ENCODE data around the gene MRPS23.

DNA sequence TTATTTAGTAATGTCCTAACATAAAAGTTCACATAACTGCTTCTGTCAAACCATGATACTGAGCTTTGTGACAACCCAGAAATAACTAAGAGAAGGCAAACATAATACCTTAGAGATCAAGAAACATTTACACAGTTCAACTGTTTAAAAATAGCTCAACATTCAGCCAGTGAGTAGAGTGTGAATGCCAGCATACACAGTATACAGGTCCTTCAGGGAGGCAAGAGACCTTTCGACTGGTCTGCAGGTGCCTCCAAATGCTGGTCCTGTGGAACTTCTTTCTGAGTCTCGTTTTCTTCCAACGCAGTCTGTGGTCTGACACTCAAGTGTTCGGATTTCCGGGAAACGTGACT, 10.3 kb downstream of the MRPS23 start:
- TF ChIP-seq, protein P1, sequence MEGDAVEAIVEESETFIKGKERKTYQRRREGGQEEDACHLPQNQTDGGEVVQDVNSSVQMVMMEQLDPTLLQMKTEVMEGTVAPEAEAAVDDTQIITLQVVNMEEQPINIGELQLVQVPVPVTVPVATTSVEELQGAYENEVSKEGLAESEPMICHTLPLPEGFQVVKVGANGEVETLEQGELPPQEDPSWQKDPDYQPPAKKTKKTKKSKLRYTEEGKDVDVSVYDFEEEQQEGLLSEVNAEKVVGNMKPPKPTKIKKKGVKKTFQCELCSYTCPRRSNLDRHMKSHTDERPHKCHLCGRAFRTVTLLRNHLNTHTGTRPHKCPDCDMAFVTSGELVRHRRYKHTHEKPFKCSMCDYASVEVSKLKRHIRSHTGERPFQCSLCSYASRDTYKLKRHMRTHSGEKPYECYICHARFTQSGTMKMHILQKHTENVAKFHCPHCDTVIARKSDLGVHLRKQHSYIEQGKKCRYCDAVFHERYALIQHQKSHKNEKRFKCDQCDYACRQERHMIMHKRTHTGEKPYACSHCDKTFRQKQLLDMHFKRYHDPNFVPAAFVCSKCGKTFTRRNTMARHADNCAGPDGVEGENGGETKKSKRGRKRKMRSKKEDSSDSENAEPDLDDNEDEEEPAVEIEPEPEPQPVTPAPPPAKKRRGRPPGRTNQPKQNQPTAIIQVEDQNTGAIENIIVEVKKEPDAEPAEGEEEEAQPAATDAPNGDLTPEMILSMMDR (IDR thresholded peaks at IDR 0.05) = no peak
- TF ChIP-seq POLR2A (IDR thresholded peaks at IDR 0.05) = no peak
